Suprapubic skin (tissue), 4 donors: ENCODE measurements around the gene ICAM1. TPM values are rescaled to one million over a fixed set of nuclear protein-coding genes. Genes with fewer than 3 reads are reported as not detected.
"Not testable (repeated sequence)": the region's sequence is repeated elsewhere in the genome, so short reads cannot be mapped to it uniquely, and the experiment has no call there.

ENCODE experiments used
- DNase-seq, 2 donors: peaks; one replicate each; pipeline ENCODE4 v3.0.0-alpha.2; 2019; ENCODE audit warnings: low spot score in 2 of 2
- H3K27ac ChIP-seq: fragments of 200-600 bp; sonication (generic); one replicate; pipeline ENCODE4 v1.5.1; 2019
- H3K27me3 ChIP-seq: fragments of 200-600 bp; sonication (generic); one replicate; pipeline ENCODE4 v1.5.1; 2019
- H3K36me3 ChIP-seq: fragments of 200-600 bp; sonication (generic); one replicate; pipeline ENCODE4 v1.5.1; 2019
- H3K4me1 ChIP-seq: fragments of 200-600 bp; sonication (generic); one replicate; pipeline ENCODE4 v1.5.1; 2019
- H3K4me3 ChIP-seq: fragments of 200-600 bp; sonication (generic); one replicate; pipeline ENCODE4 v1.5.1; 2019; ENCODE audit warnings: mild to moderate bottlenecking
- H3K9me3 ChIP-seq: fragments of 200-600 bp; sonication (generic); one replicate; pipeline ENCODE4 v1.5.1; 2019
- EP300 ChIP-seq: sonication (generic); formaldehyde crosslinking; IDR thresholded peaks from one replicate; pipeline ENCODE4 v1.6.1; 2017; ENCODE audit warnings: antibody characterized with exemption
- POLR2A ChIP-seq, 2 donors: fragments of 450-650 bp; IDR thresholded peaks; one replicate each; pipeline ENCODE4 v1.6.1; 2017; ENCODE audit warnings: antibody characterized with exemption in 2 of 2, mild to moderate bottlenecking in 2 of 2, moderate library complexity in 2 of 2
- POLR2AphosphoS5 ChIP-seq, 3 donors: sonication (generic); formaldehyde crosslinking; IDR thresholded peaks; one replicate each; pipeline ENCODE4 v1.6.1; 2017; ENCODE audit warnings: antibody characterized with exemption in 3 of 3
- WGBS: methylation state at CpG from one replicate; pipeline ENCODE4 v1.1.5; 2018; 5-methylcytosine and 5-hydroxymethylcytosine counted together
- total RNA-seq, 4 donors: library from RNA; depleted of rRNA; stranded (reverse); fragments of >200 nt; gene quantifications; one replicate each; pipeline ENCODE4 v1.1.0, GENCODE V29; 2016
- TF ChIP-seq, protein P1 (sequence below), 2 donors: fragments of 200-600 bp in 1 of 2; fragments of 450-650 bp in 1 of 2; sonication (generic) in 1 of 2; IDR thresholded peaks; one replicate each; pipeline ENCODE4 v1.5.1; 2016 to 2019; ENCODE audit warnings: antibody characterized with exemption in 2 of 2, mild to moderate bottlenecking in 1 of 2, moderate library complexity in 1 of 2

Gene ICAM1
- total RNA-seq, 4 donors from 2014 or later = 9.1 to 11.1 (median 9.6) TPM

DNA sequence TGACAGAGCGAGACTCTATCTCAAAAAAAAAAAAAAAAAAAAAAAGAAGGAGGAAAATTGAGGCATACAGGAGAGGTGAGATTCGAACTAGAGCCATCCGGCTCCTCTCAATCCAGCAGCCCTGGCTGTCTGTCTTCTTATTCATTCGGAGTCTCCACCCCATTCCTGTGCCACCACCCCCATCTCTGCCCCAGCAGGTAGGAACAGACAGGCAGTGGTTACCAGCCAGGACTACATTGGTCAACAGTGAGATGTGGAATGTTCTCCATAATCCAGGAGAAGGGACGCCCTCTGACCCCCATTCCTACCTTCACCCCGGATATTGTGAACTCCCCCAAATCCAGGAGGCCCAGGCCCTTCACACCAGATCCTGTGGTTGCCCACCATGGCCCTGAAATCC lies 33.2 kb upstream of the ICAM1 start:
- TF ChIP-seq POLR2AphosphoS5 (IDR thresholded peaks at IDR 0.05) = no peak
- no peaks in the 10 kb centered on the region for H3K36me3 ChIP-seq
- H3K9me3 ChIP-seq = no peaks in the 10 kb centered on the region
- DNase-seq = no peak
- whole genome bisulfite sequencing = 78% methylated on average over 5 of the region's 6 CpGs
- no peak overlapping the region for H3K4me3 ChIP-seq
- peak overlapping the region; percentile 30 for H3K27ac ChIP-seq
- no peaks in the 10 kb centered on the region for H3K27me3 ChIP-seq
- H3K4me1 ChIP-seq = peaks cover 8% of the 10 kb centered on the region

DNA sequence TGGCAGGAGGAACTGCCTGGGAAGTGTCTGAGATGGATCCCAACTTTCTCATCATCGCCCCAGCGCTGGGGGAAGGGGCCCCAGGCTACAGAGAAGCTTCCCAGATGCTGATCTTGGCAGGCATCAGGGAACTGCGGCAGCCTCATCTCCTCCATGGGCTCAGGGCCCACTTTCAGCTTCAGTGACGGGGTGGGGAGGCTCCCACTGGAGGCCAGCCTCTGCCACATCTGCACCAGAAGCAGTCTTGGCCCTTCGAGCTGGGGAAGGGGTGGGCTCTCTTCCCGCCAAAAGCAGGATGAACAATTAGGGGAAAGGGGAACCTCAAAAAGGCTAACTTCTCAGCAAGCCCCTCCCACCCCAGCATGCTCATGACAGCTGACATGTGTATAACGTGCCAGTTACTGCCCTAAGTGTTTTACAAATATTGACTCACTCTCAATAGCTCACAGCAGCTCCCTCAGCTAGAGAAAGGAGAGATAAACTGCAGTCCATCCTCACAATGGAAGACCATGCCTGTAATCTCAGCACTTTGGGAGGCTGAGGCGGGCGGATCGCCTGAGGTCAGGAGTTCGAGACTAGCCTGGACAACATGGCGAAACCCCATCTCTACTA lies 32.6 kb upstream of the ICAM1 start:
- peaks cover 8% of the 10 kb centered on the region for H3K4me1 ChIP-seq
- TF ChIP-seq POLR2A (IDR thresholded peaks at IDR 0.05) = no peak
- no peak for TF ChIP-seq POLR2AphosphoS5 (IDR thresholded peaks at IDR 0.05)
- no peak for TF ChIP-seq EP300
- TF ChIP-seq, protein P1, sequence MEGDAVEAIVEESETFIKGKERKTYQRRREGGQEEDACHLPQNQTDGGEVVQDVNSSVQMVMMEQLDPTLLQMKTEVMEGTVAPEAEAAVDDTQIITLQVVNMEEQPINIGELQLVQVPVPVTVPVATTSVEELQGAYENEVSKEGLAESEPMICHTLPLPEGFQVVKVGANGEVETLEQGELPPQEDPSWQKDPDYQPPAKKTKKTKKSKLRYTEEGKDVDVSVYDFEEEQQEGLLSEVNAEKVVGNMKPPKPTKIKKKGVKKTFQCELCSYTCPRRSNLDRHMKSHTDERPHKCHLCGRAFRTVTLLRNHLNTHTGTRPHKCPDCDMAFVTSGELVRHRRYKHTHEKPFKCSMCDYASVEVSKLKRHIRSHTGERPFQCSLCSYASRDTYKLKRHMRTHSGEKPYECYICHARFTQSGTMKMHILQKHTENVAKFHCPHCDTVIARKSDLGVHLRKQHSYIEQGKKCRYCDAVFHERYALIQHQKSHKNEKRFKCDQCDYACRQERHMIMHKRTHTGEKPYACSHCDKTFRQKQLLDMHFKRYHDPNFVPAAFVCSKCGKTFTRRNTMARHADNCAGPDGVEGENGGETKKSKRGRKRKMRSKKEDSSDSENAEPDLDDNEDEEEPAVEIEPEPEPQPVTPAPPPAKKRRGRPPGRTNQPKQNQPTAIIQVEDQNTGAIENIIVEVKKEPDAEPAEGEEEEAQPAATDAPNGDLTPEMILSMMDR (IDR thresholded peaks at IDR 0.05) = no peak
- no peaks in the 10 kb centered on the region for H3K27me3 ChIP-seq
- H3K36me3 ChIP-seq = no peaks in the 10 kb centered on the region
- WGBS = 71% methylated on average over 7 of the region's 12 CpGs
- no peaks in the 10 kb centered on the region for H3K9me3 ChIP-seq
- H3K4me3 ChIP-seq = no peak overlapping the region
- peak; percentile 80 to 86 for DNase-seq
- peak overlapping the region; percentile 30 for H3K27ac ChIP-seq

DNA sequence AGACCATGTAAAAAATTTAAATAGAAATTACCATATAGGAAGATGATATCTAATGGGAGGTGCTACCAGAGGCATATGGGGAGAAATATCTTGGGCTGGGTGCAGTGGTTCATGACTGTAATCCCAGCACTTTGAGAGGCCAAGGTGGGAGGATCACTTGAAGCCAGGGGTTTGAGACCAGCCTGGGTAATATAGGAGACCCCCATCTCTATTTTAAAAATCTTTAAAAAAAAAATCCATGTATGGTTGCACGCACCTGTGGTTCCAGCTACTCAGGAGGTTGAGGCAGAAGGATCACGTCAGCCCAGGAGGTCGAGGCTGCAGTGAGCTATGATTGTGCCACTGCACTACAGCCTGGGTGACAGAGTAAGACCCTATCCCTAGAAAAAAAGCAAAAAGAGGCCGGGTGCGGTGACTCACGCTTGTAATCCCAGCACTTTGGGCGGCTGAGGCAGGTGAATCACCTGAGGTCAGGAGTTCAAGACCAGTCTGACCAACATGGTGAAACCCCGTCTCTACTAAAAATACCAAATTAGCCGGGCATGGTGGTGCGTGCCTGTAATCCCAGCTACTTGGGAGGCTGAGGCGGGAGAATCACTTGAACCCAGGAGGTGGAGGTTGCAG lies 29.0 kb upstream of the ICAM1 start:
- H3K4me1 ChIP-seq, H3K4me3 ChIP-seq, H3K27me3 ChIP-seq, H3K27ac ChIP-seq, H3K9me3 ChIP-seq, DNase-seq, H3K36me3 ChIP-seq: not testable (repeated sequence)
- 94% methylated on average over 11 of the region's 11 CpGs for WGBS

DNA sequence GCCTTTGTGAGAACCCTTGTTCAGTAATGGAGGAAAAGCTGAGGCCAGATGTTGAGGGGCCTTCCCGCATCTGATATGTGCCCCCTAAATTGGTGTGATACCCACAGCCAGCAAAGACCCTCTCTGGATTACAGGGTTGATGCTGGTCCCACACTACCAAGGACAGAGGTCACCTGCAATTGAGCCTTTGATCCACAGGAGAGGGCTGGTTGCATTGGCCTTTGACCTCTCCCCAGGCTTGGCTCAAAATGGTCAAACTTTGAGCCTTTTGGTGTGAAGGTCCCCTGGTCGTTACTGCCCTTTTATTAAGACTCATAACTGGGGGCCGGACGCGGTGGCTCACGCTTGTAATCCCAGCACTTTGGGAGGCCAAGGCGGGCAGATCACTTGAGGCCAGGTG lies 27.3 kb upstream of the ICAM1 start:
- Histone ChIP-seq H3K27me3 (no peaks in the 10 kb centered on the region), H3K4me3 (no peak overlapping the region), H3K36me3 (no peaks in the 10 kb centered on the region), H3K27ac (no peak overlapping the region), H3K4me1 (no peaks in the 10 kb centered on the region), H3K9me3 (no peaks in the 10 kb centered on the region)
- TF ChIP-seq, protein P1 (IDR thresholded peaks at IDR 0.05) = no peak
- TF ChIP-seq POLR2A (IDR thresholded peaks at IDR 0.05) (no peak), POLR2AphosphoS5 (IDR thresholded peaks at IDR 0.05) (no peak), EP300 (no peak)
- 90% methylated on average over 7 of the region's 7 CpGs for WGBS
- DNase-seq = no peak

DNA sequence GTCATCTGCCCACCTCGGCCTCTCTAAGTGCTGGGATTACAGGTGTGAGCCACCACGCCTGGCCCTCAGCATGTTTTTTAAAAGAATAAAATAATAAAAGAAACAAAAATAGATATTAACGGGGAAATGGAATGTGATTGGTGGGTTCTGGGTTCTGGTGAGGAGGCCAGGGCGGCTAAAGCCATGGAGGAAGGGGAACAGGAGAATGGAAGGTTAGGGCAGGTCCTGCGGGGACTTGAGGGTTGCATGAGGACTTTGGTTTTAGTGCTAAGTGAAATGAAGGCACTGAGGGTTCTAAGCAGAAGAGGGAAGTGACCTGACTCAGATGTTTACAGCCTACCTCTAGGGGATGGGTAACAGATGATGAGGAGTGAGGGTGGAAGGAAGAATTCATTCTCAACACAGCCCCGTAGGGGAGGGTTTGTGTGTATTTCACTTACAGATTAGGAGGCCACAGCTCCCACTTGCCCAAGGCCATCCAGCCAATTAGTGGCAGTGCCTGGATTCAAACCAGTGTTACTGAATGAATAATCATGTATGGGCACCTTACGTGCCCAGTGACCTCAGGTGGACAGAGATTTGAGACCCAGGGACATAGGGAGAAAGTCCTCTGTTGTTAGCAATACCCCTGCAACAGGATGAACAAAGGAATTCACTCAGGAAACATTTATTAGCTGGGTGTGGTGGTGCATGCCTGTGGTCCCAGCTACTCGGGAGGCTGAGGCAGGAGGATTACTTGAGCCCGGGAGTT lies 25.6 kb upstream of the ICAM1 start:
- Histone ChIP-seq H3K27ac (no peak overlapping the region), H3K4me1 (peaks cover 3% of the 10 kb centered on the region), H3K36me3 (no peaks in the 10 kb centered on the region), H3K4me3 (no peak overlapping the region), H3K27me3 (no peaks in the 10 kb centered on the region), H3K9me3 (no peaks in the 10 kb centered on the region)
- TF ChIP-seq EP300 (no peak), POLR2AphosphoS5 (IDR thresholded peaks at IDR 0.05) (no peak), POLR2A (IDR thresholded peaks at IDR 0.05) (no peak)
- TF ChIP-seq, protein P1 (IDR thresholded peaks at IDR 0.05) = no peak
- WGBS = 86% methylated on average over 9 of the region's 9 CpGs
- DNase-seq = no peak

DNA sequence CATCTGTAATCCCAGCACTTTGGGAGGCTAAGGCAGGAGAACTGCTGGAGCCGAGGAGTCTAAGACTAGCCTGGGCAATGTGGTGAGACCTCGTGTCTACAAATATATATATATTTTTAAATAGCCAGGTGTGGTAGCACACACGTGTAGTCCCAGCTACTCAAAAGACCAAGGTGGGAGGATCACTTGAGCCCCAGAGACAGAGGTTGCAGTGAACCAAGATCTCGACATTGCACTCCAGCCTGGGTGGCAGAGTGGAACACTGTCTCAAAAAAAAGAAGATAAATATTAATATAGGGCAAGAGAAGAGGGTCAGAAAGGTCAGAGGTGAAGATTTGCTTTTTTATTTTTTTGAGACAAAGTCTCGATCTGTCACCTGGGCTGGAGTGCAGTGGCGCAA lies 24.4 kb upstream of the ICAM1 start:
- no peaks in the 10 kb centered on the region for H3K27me3 ChIP-seq
- WGBS = 84% methylated on average over 6 of the region's 6 CpGs
- H3K9me3 ChIP-seq = no peaks in the 10 kb centered on the region
- TF ChIP-seq POLR2AphosphoS5 (IDR thresholded peaks at IDR 0.05) (no peak), POLR2A (IDR thresholded peaks at IDR 0.05) (no peak), EP300 (no peak)
- TF ChIP-seq, protein P1 (IDR thresholded peaks at IDR 0.05) = no peak
- H3K4me1 ChIP-seq = peaks cover 9% of the 10 kb centered on the region
- H3K27ac ChIP-seq = no peak overlapping the region
- no peak overlapping the region for H3K4me3 ChIP-seq
- DNase-seq = no peak
- H3K36me3 ChIP-seq = no peaks in the 10 kb centered on the region
